Right lobe of liver (tissue), 4 donors: ENCODE data around the gene ZNF565.
"Not testable (repeated sequence)": the region's sequence is repeated elsewhere in the genome, so short reads cannot be mapped to it uniquely, and the experiment has no call there.

Experiments
- CTCF ChIP-seq, 4 donors: fragments of 200-600 bp in 3 of 4; fragments of 450-650 bp in 1 of 4; IDR thresholded peaks; one replicate each; pipeline versions ENCODE4 v1.5.1 to v1.8.0; 2016 to 2022; ENCODE audit warnings: antibody characterized with exemption in 4 of 4, mild to moderate bottlenecking in 2 of 4
- POLR2A ChIP-seq: fragments of 450-650 bp; IDR thresholded peaks from one replicate; pipeline ENCODE4 v1.6.1; 2017; ENCODE audit warnings: antibody characterized with exemption, mild to moderate bottlenecking
- donor health status: DM: no; HTN: no; CAD: no.
- donor health status: DM: no; HTN: no; CAD: no.
- donor health status: DM: no; HTN: yes; CAD: no.

GRCh38 chr19:36173846-36174245 lies 40.6 kb downstream of the ZNF565 start:
- not testable (repeated sequence) for TF ChIP-seq CTCF (IDR thresholded peaks at IDR 0.05); POLR2A
